Upper lobe of left lung (tissue), 6 donors: ENCODE measurements around the gene OR4F15. TPM values are rescaled to one million over a fixed set of nuclear protein-coding genes. Genes with fewer than 3 reads are reported as not detected.

Experiments
- ATAC-seq, 2 donors: fragments of 200-7000 bp; cut with Tn5 transposase; one replicate each; pipeline ENCODE4 v1.9.1; 2022; ENCODE audit warnings: mild to moderate bottlenecking in 2 of 2, moderate library complexity in 2 of 2; ENCODE audit not compliant: low FRiP score in 2 of 2
- DNase-seq, 2 donors: peaks; one replicate each; pipeline ENCODE4 v3.0.0-alpha.2; 2019 to 2020
- H3K27ac ChIP-seq, 4 donors: fragments of 200-600 bp; sonication (generic); one replicate each; pipeline ENCODE4 v1.5.1; 2016 to 2019
- H3K27me3 ChIP-seq, 4 donors: fragments of 200-600 bp; sonication (generic); one replicate each; pipeline ENCODE4 v1.5.1; 2017 to 2019
- H3K36me3 ChIP-seq, 4 donors: fragments of 200-600 bp; sonication (generic); one replicate each; pipeline ENCODE4 v1.5.1; 2016 to 2019
- H3K4me1 ChIP-seq, 4 donors: fragments of 200-600 bp; sonication (generic); one replicate each; pipeline ENCODE4 v1.5.1; 2018 to 2019
- H3K4me3 ChIP-seq, 4 donors: fragments of 200-600 bp; sonication (generic); one replicate each; pipeline ENCODE4 v1.5.1; 2017 to 2019; ENCODE audit warnings: mild to moderate bottlenecking in 2 of 4, moderate library complexity in 1 of 4
- H3K9me3 ChIP-seq, 4 donors: fragments of 200-600 bp; sonication (generic); one replicate each; pipeline ENCODE4 v1.5.1; 2018 to 2019
- CTCF ChIP-seq, 6 experiments: fragments of 450-650 bp in 4 of 6; fragments of 200-600 bp in 2 of 6; sonication (generic) in 2 of 6; IDR thresholded peaks; one replicate each; pipeline ENCODE4 v1.5.1; 2016 to 2019; ENCODE audit warnings: antibody characterized with exemption in 6 of 6
- EP300 ChIP-seq, 4 donors: sonication (generic); formaldehyde crosslinking; IDR thresholded peaks; one replicate each; pipeline ENCODE4 v1.5.1; 2017; ENCODE audit warnings: antibody characterized with exemption in 4 of 4, control low read depth in 2 of 4
- POLR2A ChIP-seq, 4 donors: fragments of 450-650 bp; IDR thresholded peaks; one replicate each; pipeline ENCODE4 v1.5.1; 2016 to 2017; ENCODE audit warnings: antibody characterized with exemption in 4 of 4, mild to moderate bottlenecking in 2 of 4
- POLR2AphosphoS5 ChIP-seq, 2 donors: sonication (generic); formaldehyde crosslinking; IDR thresholded peaks; one replicate each; pipeline ENCODE4 v1.5.1; 2017; ENCODE audit warnings: antibody characterized with exemption in 2 of 2
- WGBS, 2 donors: methylation state at CpG; one replicate each; pipeline ENCODE4 v1.1.5; 2017 to 2018; 5-methylcytosine and 5-hydroxymethylcytosine counted together
- total RNA-seq, 6 donors: library from RNA; depleted of rRNA in 4 of 6; stranded (reverse); fragments of >200 nt in 4 of 6; gene quantifications; one replicate each; pipeline versions ENCODE4 v1.1.0 to v1.2.1, GENCODE V29; 2016 to 2021
- donor health status: DM: no; HTN: no; CAD: no; lungs with moderate emphysema.
- donor health status: DM: no; HTN: yes; CAD: no; lungs with severe emphysema.

OR4F15 gene
- total RNA-seq, 6 donors from 2014 or later: not detected

- WGBS, 2 donors: 65 to 69% methylated on average over 1 of the region's 1 CpG
- Histone ChIP-seq H3K27ac (no peak overlapping the region), H3K4me1 (no peaks in the 10 kb centered on the region), H3K36me3 (no peaks in the 10 kb centered on the region), H3K27me3 (no peaks in the 10 kb centered on the region), H3K9me3 (no peaks in the 10 kb centered on the region), H3K4me3 (no peak overlapping the region)
- DNase-seq (no peak), ATAC-seq (no peak)
- TF ChIP-seq CTCF (IDR thresholded peaks at IDR 0.05) (no peak), POLR2AphosphoS5 (IDR thresholded peaks at IDR 0.05) (no peak), POLR2A (IDR thresholded peaks at IDR 0.05) (no peak), EP300 (IDR thresholded peaks at IDR 0.05) (no peak)
Observed at GRCh38 chr15:101799665-101800064, 12.3 kb upstream of the OR4F15 start.

- H3K27me3 ChIP-seq: no peaks in the 10 kb centered on the region
- no peak for ATAC-seq
- WGBS, 2 donors: 87 to 88% methylated on average over 1 of the region's 1 CpG
- no peak overlapping the region for H3K27ac ChIP-seq
- H3K4me1 ChIP-seq: no peaks in the 10 kb centered on the region
- no peak for DNase-seq
- H3K36me3 ChIP-seq: no peaks in the 10 kb centered on the region
- H3K4me3 ChIP-seq: no peak overlapping the region
- TF ChIP-seq EP300 (IDR thresholded peaks at IDR 0.05): no peak
- TF ChIP-seq POLR2A (IDR thresholded peaks at IDR 0.05): no peak
- TF ChIP-seq CTCF (IDR thresholded peaks at IDR 0.05): no peak
- no peak for TF ChIP-seq POLR2AphosphoS5 (IDR thresholded peaks at IDR 0.05)
- no peaks in the 10 kb centered on the region for H3K9me3 ChIP-seq
Observed at GRCh38 chr15:101801048-101801447, 11.0 kb upstream of the OR4F15 start.

GRCh38 chr15:101803209-101803608 lies 8.8 kb upstream of the OR4F15 start, which contains the start of gene OR4F6:
TSS of gene OR4F6 (plus strand) at chr15:101803509. CDS start at chr15:101805720, 2,211 bp downstream.
- Histone ChIP-seq H3K9me3 (no peaks in the 10 kb centered on the region), H3K36me3 (no peaks in the 10 kb centered on the region), H3K4me3 (no peak within 1 kb of the TSS), H3K27me3 (no peaks in the 10 kb centered on the region), H3K27ac (no peak within 1 kb of the TSS), H3K4me1 (no peaks in the 10 kb centered on the region)
- TF ChIP-seq POLR2A (IDR thresholded peaks at IDR 0.05): no peak
- DNase-seq (no peak), ATAC-seq (no peak)
- 77 to 90% methylated on average over 2 of the region's 2 CpGs for WGBS, 2 donors

- DNase-seq (no peak), ATAC-seq (no peak)
- Histone ChIP-seq H3K36me3 (no peaks in the 10 kb centered on the region), H3K4me3 (no peak overlapping the region), H3K9me3 (no peaks in the 10 kb centered on the region), H3K27me3 (no peaks in the 10 kb centered on the region), H3K27ac (no peak overlapping the region), H3K4me1 (no peaks in the 10 kb centered on the region)
- 79 to 86% methylated on average over 5 of the region's 5 CpGs for WGBS, 2 donors
- TF ChIP-seq POLR2AphosphoS5 (IDR thresholded peaks at IDR 0.05) (no peak), POLR2A (IDR thresholded peaks at IDR 0.05) (no peak), CTCF (IDR thresholded peaks at IDR 0.05) (no peak), EP300 (IDR thresholded peaks at IDR 0.05) (no peak)
Observed at GRCh38 chr15:101803676-101804075, 8.3 kb upstream of the OR4F15 start.

GRCh38 chr15:101804375-101804774 lies 7.6 kb upstream of the OR4F15 start:
- Histone ChIP-seq H3K9me3 (no peaks in the 10 kb centered on the region), H3K4me1 (no peaks in the 10 kb centered on the region), H3K27ac (no peak overlapping the region), H3K4me3 (no peak overlapping the region), H3K36me3 (no peaks in the 10 kb centered on the region), H3K27me3 (no peaks in the 10 kb centered on the region)
- DNase-seq: no peak
- ATAC-seq: no peak
- no peak for TF ChIP-seq CTCF (IDR thresholded peaks at IDR 0.05)
- no peak for TF ChIP-seq EP300 (IDR thresholded peaks at IDR 0.05)
- TF ChIP-seq POLR2A (IDR thresholded peaks at IDR 0.05): no peak
- no peak for TF ChIP-seq POLR2AphosphoS5 (IDR thresholded peaks at IDR 0.05)
